Measurements from ENCODE around the gene ACOT7.

GRCh38 chr1:6249739-6250689 is 143.6 kb downstream of the ACOT7 start:
- TF ChIP-seq POLR2A (IDR thresholded peaks at IDR 0.05) (no peak), CTCF (IDR thresholded peaks at IDR 0.05 in 8 of 11, conservative IDR thresholded peaks at IDR 0.05 in 3 of 11) (no peak)
